Smooth muscle cell of the umbilical artery (primary cell): ENCODE measurements around the gene ITM2A. TPM values are rescaled to one million over a fixed set of nuclear protein-coding genes. Genes with fewer than 3 reads are reported as not detected.

Experiments used
- total RNA-seq: library from RNA; depleted of rRNA; stranded (reverse); fragments of >200 nt; gene quantifications from 2 replicates; pipeline ENCODE4 v1.2.3, GENCODE V29; 2014

Gene ITM2A
- not detected in 2 replicates for total RNA-seq

DNA sequence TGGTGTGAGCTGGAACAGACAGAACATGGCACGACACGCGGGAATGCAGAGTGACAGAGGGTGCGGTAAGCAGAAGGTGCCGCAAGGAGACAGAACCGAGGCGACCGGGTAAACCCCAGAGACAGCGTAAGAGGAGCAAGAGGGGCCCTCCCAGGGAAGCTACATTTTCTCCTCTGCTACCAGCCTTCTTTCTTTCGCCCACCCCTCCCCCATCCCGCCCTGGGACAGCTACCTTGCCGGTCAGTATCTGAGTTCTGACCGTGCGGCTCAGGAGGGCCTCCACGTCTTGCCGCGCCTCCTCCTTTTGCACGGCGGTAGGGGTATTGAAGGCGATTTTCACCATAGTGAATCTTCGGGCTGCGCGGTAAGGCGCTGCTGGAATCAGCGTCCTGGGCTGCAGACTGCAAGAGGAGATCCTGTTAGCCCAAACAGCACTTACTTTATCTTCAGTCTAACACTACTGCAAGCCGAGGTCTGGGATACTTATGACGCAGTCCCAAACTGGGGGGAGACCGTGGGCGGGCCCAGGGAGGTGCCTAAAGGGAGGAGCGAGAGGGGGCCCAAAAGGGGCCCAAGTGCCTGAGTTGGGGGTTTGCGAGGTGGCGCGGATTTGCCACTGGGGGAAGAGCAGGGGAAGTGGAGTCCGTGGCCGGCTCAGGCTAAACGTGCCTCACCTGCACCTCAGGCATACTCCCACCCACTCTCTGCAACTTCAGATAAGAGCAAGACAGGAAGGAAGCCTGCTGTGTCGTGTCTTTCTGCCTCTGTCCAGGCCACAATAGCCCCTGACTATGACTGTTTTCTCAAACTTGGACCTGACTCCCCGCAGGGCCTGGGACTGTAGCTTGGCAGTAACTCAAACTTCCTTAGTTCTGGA, at the start of gene ITM2A:
ITM2A (minus strand) TSS at position 462 of the 877 bp plus-strand sequence; CDS start at position 343, 119 bp downstream.

Other genes starting within 250 kb of the ITM2A start
- not detected in 2 replicates for gene GPR174, start 222.6 kb downstream of the ITM2A start, total RNA-seq